ENCODE measurements around the gene FHOD1.

The FHOD1 gene

GRCh38 chr16:67277294-67277998, 30.2 kb upstream of the FHOD1 start:
- peak; percentile 16 for DNase-seq (ENCODE audit: low spot score)

DNA sequence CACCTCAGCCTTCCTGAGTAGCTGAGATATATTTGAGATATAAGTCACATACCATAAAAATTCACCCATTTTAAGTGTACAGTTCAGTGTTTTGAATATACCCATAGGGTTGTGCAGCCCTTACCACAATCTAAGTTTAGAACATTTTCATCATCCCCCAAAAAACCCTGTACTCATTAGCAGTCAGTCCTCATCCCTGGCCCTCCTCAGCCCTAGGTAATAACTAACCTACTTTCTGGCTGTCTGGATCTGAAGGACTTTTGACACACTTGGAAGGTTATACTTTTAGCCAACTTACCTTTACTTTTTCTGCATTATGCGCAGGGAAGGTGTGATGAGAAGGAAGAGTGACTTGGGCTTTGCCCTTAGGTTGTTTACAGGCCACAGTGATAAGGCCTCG, 28.0 kb upstream of the FHOD1 start:
- no peak for DNase-seq (ENCODE audit: low spot score)

DNA sequence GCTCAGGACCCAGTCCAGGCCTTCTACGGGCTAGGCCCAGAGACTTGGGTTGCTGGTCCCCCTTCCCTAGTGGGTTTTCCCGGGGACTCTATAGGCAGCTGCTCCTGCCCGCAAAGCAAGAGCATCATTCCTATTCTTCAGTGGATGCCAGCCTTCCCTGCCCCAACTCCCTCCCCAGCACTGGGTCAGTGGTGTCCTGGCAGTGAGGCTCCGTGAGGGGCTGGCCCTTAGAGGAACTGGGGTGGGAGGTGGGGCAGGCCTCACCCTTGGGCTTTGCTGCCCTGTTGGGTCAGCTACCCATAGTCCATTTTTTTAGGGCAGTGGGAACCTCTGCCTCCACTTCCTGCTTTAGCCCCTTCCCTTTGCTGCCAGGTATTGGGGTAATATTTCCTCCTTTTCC, 24.2 kb upstream of the FHOD1 start:
- no peak for DNase-seq (ENCODE audit: low spot score)

DNA sequence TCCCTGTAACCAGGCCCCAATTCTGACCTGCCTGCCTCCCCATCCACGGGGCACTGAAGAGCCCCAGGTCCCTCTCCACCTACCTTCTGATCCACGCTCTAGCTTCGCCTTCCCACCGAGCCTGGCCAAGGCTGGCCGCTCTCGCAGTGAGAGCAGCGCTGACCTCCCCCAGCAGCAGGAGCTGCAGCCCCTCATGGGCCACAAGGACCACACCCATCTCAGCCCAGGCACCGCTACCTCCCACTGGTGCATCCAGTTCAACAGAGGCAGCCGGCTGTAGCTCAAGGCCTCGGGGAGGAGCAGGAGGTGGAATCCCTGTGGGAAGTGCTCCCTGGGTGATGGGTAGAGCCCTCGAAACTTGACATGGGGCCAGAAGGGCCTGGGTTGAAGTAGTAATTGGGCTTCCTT, 23.7 kb upstream of the FHOD1 start:
- DNase-seq (ENCODE audit: low spot score): no peak

- DNase-seq (ENCODE audit: low spot score): no peak
Observed at GRCh38 chr16:67269766-67270165, 22.5 kb upstream of the FHOD1 start.

DNA sequence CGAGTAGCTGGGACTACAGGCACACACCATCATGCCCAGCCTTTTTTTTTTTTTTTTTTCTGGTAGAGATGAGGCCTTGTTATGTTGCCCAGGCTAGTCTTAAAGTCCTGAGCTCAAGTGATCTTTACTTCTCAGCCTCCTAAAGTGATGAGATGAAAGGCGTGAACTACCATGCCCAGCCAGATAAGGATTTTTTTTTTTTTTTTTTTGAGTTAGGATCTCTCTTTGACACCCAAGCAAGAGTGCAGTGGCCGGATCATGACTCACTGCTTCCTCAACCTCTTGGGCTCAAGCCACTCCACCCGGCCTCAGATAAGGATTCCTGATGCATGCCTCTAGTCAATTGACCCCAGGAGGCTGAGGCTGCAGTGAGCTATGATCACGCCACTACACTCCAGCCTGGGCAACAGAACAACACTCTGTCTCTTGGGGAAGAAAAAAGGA, 20.9 kb upstream of the FHOD1 start:
- DNase-seq (ENCODE audit: low spot score): no peak

- DNase-seq (ENCODE audit: low spot score): no peak
Observed at GRCh38 chr16:67265834-67266233, 18.6 kb upstream of the FHOD1 start.

- no peak for DNase-seq (ENCODE audit: low spot score)
Observed at GRCh38 chr16:67264866-67265265, 17.6 kb upstream of the FHOD1 start.

DNA sequence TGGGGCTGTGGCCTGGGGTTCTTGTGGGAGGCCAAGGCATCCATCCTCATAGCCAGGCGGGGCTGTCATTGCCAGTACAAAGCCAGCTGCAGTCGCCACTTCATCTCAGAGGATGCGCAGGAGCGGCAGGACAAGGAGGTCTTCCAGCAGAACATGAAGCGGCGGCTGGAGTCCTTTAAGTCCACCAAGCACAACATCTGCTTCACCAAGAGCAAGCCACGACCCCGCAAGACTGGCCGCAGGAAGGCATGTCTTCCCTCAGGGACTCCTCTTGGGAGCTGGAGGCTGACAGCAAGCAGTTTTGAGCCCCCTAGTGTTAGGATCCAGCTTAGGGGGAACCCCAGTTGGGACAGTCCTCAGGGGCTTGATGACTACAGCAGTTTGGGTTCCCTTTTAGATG, 17.0 kb upstream of the FHOD1 start:
- DNase-seq (ENCODE audit: low spot score): no peak

DNA sequence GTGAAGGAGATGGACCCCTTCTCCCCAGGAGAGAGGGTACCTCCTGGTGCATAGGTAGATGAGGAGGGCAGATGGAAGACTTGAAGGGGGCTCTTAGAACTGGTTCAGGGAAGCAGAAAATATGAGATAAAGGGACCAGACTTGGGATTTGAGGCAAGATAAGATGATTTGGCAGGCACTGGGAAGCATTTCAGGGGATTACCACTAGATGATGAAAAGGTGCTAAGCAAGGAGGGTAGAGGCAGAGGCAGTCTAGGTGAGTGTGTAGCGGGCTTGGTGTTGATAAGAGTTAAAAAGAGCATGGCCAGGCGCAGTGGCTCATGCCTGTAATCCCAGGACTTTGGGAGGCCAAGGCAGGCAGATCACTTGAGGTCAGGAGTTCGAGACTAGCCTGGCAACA, 15.9 kb upstream of the FHOD1 start:
- no peak for DNase-seq (ENCODE audit: low spot score)

GRCh38 chr16:67260426-67261063, 13.3 kb upstream of the FHOD1 start:
- DNase-seq (ENCODE audit: low spot score): peak; percentile 50

GRCh38 chr16:67259705-67260104, 12.4 kb upstream of the FHOD1 start:
- no peak for DNase-seq (ENCODE audit: low spot score)

- no peak for DNase-seq (ENCODE audit: low spot score)
Observed at GRCh38 chr16:67258161-67258835, 11.0 kb upstream of the FHOD1 start.

GRCh38 chr16:67257486-67258160, 10.3 kb upstream of the FHOD1 start:
- no peak for DNase-seq (ENCODE audit: low spot score)

DNA sequence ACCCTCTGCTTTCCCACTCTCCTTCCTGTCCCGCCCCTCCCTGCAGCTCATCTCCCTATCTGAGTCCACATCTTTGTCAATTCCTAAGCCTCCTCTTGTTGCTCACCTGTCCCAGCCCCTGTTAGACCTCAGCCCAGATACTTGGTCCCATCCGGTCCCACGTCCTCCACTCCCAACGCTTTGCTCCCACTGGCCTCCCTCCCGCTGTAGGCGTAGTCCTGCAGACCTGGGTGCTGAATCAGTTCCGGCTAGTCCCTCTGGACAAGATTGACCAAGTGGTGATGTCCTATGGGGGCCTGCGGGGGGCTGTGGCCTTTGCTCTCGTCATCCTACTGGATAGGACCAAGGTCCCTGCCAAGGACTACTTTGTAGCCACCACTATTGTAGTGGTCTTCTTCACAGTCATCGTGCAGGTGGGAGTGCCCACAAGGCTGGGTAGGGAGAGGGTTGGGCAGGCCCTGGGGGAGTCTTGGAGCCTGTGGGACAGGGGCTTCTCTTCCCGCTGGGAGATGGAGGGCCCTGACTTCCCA, 9.5 kb upstream of the FHOD1 start:
- no peak for DNase-seq (ENCODE audit: low spot score)

DNA sequence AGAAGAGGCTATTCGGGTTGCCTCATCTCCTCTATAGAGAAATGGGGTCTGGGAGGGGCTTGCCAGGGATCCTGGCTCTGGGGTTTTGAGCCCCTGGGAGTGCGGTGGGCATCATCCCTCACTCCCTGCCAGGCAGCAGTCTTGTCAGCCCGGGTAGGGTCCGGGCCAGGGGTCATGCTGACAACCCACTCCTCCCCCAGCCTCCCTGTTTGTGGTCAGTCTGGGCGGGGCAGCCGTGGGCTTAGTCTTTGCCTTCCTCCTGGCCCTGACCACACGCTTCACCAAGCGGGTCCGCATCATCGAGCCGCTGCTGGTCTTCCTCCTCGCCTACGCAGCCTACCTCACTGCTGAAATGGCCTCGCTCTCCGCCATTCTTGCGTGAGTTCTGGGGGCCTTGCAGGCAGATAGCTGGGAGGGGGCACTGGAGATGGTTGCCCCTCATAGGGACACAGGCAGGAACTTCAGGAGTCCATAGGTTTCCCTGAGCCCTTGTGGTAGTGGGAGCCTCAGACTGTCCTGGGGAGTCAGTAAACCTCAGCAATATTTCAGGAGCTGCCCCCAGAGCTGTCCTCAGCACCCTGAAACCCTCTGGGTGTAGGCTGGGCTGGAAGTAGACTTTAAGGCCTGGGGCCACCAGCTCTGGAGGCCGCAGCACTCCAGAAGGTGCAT, 8.4 kb upstream of the FHOD1 start:
- DNase-seq (ENCODE audit: low spot score): no peak

DNA sequence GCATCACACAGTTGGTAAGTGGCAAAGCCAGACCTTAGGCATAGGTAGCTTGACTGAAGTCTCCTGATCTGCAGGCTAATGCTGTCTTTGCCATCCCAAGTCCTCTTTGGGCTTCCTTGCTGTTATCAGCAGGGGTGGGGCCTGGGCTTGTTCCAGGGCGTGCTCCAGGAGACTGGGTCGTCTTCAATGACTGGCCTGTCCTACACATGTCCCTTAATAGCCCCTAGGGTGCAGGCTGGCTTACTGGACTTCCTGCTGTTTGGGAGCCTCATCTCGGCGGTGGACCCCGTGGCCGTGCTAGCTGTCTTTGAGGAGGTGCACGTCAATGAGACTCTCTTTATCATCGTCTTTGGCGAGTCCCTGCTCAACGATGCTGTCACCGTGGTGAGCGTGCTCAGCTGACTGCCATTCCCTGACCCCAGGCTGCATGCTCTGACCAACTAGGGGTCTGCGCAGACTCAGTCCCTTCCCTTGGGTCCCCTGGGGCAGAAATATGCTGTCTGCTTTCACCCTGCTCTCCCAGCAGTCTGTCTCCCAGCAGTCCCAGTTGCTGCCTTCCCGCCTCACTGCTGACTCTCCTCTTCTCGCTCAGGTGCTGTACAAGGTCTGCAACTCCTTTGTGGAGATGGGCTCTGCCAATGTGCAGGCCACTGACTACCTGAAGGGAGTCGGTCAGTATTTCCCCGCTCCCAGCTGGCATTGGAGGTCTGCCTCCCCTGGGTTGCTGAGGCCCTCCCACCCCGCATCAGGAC, 7.7 kb upstream of the FHOD1 start:
- no peak for DNase-seq (ENCODE audit: low spot score)

DNA sequence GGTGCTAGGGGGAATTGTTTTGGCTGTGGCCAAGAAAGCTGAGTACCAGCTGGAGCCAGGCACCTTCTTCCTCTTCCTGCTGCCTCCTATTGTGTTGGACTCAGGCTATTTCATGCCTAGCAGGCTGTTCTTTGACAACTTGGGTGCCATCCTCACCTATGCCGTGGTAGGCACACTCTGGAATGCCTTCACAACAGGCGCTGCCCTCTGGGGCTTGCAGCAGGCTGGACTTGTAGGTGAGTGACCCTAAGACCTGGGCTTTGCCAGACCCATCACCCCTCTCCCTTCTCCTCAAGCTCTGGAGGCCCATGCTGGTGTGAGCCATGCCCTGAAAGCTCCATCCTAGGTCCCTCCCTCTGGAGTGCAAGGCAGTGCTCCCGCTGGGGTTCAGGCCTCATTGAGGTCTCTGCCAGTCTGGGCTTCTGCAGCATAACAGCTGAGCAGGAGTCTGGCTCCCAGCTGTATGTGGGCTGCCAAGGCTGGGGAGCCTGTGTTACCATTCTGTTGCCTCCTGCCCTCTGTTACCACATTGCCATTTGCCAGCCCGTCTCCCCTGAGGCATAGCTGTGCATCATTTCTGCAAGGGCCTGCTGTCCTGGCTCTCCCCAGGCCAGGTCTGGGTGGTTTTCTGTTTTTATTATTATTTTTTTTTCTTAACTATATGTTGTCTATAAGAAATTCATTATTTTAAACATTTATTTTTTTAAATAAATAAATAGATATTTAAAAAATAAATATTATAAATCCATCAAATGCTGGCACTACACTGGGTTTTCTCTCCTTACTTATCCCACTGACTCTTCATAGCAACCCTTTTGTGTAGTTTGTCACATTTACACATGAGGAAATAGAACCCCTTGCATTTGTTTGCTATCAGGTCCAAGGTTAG, 5.6 kb upstream of the FHOD1 start:
- DNase-seq (ENCODE audit: low spot score): no peak

DNA sequence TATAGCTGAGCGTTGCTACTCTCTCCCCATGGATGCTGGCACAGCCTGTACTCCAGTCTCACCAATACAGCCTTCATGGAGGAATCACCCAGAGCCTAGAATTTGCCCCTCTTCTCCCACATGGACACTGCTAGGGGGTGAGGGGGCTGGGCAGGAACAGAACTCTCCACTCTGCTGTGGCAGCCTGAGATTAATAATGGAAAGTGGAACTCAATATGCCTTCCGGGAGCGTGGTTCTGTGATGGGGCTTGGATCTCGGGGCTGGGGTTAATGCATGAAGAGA, 2.7 kb upstream of the FHOD1 start:
- no peak for DNase-seq (ENCODE audit: low spot score)

All from activated CD4-positive, alpha-beta T cell treated with anti-CD3 and anti-CD28 coated beads, Interleukin-2, Interleukin-4, amounts not matched to agents 100 ng/mL and 50 ng/mL, durations not matched to agents 16 hours and 8 hours (primary cell).